Activated CD4-positive, alpha-beta T cell treated with anti-CD3 and anti-CD28 coated beads, Interleukin-2, Interleukin-6, amounts not matched to agents 100 ng/mL and 50 ng/mL, durations not matched to agents 16 hours and 8 hours (primary cell): ENCODE results near the gene COA5.

Source experiments
- DNase-seq: peaks from one replicate; pipeline ENCODE4 v3.0.0-alpha.2; 2020

COA5 gene

DNA sequence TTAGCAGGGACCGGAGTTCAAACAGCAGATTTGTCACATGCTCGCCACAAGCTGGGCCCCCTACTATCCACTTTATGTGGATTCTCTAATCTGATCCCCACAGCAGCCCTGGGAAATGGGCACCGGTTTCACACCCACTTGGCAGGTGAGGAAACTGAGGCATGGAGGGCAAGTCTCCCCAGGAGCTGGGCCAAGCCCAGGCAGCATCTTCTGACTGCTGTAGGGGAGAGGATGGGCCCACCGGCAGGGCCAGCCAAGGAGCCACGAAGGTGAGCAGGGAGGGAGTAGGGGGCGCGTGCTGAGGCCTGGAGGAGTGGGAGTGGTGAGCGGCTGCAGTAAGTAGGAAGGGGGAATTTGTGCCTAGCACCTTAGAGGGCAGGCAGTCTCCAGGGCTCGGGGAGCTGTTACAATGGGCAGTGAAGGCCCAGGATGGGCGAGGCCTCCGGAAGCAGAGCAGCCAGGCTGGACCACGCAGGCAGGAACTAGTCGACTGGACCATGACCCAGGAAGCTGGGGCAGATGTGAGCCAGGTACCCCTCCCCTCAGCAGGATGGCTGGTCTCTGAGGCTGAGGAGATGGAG lies 37.1 kb downstream of the COA5 start:
- no peak for DNase-seq

- DNase-seq, result no peak
Measured at GRCh38 chr2:98570356-98570755, 38.0 kb downstream of the COA5 start.

DNA sequence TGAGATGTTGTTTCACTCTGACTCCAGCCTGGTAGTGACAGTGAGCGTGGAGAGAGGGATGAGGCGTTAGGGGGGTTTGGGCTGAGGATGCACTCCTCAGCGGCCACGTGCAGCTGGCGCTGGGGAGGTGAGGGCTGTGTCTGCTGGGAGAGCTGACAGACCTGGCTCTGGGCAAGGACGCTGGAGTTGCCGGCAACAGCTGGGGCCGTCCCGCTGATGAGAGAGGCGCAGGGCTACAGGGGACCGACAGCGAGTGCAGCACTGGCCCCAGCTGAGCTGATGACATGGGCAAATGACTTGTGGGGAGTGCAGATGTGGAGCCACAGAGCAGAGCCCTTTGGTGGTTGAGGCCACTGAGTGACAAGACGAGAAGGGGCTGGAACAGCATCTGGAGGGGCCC lies 38.4 kb downstream of the COA5 start:
- no peak for DNase-seq

DNA sequence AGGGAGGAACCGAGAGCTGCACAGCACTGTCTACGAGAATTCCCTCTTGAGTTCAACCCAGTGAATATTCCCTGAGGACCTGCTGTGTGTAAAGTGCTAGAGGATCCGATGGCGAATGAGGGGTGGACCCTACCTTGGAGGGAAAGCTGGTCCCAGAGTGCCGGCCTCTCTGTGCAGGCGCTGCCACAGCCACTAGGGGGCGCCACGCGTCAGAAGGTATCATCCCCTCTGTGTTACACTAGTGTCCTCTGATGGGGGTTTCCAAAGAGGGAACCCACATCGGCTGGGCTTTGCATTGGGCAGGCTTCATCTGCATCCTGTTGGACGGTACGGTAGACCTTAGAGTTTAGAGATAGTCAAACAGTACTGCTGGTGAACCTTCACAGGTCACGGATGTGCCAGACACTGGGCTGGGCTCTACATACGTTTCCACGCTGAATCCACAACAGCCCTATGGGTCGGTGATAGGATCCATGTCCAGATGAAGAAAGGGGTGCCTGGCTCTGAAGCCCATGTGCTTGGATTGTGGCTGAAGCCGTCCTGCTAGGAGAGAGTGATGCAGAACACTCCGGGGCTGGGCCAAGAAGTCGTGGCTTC lies 39.0 kb downstream of the COA5 start:
- peak; percentile 69 for DNase-seq

GRCh38 chr2:98568161-98568956 lies 40.0 kb downstream of the COA5 start:
- no peak for DNase-seq

DNA sequence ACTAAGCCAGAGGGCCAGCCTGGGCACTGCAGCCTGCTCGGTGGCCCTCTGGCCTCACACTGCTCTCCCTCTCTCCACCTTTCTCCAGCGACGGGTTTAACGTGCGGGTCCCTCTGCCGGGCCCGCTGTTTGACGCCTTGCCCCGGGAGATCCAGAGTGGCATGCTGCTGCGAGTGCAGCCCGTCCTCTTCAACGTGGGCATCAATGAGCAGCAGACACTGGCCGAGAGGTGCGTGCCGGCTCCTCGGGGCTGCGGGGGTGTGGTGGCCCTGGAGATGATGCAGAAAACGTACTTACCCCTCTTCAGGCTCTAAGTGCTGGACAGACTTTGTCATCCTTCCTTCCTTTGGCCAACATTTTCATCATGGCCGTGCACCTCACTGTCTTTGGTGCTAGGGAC lies 42.4 kb downstream of the COA5 start:
- no peak for DNase-seq

DNA sequence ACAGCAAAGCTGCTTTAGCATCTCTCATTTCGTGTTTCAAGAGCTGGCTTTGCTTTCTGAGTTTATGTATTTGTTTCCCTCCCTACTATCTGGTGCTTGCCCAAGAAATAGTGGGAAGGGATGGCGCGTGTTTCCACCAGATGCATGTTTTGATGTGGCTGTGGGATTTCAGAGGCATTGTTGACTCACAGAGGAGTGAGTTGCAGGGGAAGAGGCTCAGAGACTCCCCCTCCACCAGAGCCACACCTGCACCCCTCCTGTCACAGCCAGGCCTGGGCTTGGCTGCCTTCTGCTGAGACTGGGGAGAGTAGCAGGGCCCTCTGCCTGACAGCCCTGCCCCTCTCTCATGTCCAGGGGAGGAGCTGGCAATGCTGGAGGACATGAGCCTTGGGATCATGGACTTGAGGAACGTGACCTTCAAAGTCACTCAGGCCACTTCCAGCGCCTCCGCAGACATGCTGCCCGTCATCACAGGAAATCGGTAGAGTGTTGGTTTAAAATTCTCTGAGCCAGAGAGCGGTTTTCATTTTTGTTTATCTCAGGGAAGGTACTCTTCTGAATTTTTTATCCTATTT lies 42.9 kb downstream of the COA5 start:
- DNase-seq, result no peak

- no peak for DNase-seq
Measured at GRCh38 chr2:98564541-98565132, 43.7 kb downstream of the COA5 start.

DNA sequence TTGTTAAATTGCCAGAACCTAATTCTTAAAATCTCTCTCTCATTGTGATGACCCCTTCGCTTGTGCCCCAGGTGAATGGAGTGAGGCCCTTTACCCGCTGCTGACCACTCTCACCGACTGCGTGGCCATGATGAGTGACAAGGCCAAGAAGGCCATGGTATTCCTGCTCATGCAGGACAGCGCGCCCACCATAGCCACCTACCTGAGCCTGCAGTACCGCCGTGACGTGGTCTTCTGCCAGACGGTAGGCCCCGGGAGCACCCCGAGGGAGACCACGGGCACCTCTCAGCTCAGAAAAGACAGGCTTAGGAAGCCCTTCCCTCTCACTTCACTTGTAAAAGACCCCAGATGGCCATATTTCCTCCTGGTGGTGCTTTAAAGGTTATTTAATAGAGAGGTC lies 44.9 kb downstream of the COA5 start:
- no peak for DNase-seq

DNA sequence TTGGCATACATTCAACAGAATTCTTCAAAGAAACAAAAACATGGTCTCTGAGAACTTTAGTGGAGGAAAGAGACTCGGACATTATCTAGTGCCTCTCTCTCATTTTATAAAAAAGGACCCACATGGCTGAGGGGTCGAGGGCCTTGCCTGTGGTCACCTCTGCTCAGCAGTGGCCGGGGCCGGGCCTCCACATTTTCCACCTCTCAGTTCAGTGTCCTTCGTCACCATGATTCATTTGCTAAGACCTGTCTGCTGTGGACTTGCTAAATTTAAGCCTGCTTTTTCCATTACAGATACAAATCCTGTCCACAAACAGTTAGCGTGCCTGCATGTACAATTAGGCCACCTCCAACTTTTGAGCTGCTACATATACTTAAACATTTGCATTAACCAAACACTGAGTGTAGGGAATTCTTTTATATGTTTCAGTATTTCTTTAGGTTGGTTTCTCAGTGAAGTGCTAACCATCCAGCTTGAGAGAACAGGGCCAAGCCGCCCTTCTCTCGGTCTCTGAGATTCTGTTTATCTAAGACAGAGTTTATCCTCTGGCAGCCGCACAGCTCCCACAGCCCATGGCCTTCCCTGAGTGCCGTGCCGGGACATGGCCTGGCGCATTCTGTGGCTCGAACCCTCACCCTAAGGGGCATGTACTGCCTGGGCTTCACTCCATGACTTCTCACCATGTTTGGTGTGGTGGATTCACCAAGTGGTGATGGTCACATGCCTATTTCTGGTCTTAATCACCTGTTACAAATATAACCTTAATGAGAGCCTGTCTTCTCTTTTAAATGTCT lies 46.2 kb downstream of the COA5 start:
- no peak for DNase-seq

DNA sequence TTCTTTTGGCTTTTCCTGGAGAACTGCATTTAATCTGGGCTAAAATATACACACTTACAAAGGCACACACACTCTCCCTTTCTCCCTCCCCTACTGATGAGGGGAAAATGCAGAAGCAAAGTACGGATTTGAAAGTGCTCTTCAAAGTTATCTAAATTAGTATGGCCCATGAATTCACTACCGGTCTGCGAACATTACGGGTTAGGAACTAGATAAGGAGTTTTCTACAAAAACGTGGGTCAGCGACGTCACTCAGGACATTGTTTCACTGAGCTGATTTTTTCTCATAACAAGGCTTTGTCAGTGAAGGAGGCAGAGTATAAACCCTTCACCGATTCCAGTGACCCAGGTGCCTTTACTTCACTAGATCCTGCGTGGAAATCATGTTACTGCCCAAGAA lies 47.3 kb downstream of the COA5 start:
- DNase-seq, result no peak

- no peak for DNase-seq
Measured at GRCh38 chr2:98560256-98560771, 48.0 kb downstream of the COA5 start.

- DNase-seq, result peak; percentile 25
Measured at GRCh38 chr2:98559581-98559980, 48.7 kb downstream of the COA5 start.

DNA sequence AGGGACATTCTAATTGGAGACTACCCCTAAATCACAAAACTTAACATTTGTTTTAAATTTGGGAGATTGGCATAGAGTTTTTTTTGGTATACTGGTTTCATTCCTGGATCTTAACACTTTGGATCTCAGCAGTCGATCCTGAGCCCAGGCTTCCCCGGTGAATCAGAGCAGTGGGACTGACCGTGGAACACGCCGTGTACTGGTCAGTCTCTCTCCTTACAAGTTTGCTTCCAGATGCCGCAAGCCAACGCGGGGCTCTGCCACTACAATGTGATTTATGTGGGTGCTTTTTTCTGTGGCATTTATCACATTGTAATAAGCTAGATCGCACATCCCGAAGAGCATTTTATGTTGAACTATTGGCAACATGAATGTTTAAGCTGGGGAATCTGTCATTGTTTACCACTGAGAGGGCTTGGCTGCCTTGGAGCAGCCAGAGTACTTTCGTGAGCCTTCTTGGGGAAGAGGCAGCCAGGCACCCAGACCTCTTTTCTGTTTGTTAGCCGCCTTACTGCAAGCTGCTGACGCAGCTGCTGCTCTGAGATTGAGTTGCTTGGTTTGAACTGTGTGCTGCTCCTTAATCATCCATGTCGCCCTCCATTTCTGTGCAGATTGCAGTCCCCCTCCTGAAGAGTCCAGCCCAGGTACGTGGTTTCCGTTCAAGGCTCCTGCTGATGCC lies 49.3 kb downstream of the COA5 start:
- no peak for DNase-seq

DNA sequence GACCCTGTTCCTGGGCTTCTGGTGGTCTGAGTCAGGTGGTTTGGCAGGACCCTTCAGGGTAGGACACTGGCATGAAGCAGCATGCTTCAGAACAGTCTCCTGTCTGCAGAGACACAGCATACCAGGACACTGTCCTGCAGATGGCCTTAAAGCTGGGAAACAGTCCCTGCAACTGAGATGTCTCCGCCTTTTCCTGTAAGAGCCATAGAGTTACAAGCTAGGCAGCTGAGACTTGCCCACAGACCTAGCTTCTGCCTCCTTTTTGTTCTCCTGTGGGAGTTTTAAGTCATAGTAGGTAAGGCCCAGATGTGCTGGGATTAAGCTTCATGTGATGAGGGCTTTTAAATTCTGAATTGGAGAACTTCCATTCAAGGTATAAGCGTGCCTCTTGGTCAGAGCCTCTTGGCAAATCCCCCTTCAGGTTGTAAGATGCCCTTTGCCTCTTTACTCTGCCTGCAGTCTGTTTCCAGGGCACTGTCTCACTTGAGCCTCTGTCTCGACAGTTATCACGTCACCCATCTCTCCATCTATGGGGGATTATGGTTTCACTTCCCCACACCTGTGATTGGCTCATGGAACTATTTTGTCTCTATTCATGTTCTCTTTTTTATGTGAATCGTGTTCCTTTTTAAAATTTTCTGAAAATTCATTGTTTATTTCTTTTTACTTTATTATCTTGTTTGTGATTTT lies 51.8 kb downstream of the COA5 start:
- DNase-seq, result no peak

- DNase-seq, result no peak
Measured at GRCh38 chr2:98555696-98556095, 52.6 kb downstream of the COA5 start.

- DNase-seq, result no peak
Measured at GRCh38 chr2:98554116-98554861, 54.0 kb downstream of the COA5 start.

GRCh38 chr2:98552499-98553179 lies 55.7 kb downstream of the COA5 start:
- DNase-seq, result no peak

GRCh38 chr2:98551316-98551715 lies 57.0 kb downstream of the COA5 start:
- DNase-seq, result peak; percentile 78

DNA sequence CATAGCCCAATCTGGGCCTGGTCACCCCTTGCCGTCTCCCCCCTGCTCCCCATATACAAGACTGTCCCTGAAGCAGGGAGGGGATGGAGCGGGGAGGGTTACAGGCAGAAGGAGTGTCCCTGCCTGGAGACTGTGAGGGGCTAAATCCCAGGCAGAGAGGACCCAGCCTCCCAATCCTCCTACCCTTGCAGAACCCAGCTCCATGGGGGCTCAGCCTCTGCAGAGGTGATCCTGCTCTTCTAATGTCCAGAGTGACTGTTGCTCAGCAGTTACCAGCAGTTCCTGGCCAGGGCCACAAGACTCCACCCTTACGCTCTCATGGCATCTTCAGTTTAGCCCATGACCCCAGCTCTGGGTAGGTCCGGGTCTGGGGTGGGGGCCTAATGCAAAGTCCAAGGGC lies 58.1 kb downstream of the COA5 start:
- no peak for DNase-seq
